K562 (cell line): Measurements from ENCODE around the gene TEAD3. TPM values are rescaled to one million over a fixed set of nuclear protein-coding genes. Genes with fewer than 3 reads are reported as not detected.

ENCODE experiments used
- ADNP ChIP-seq: fragments of 200-800 bp; sonication (Bioruptor generic); IDR thresholded peaks from 2 replicates; pipeline ENCODE4 v1.6.1; 2016; ENCODE audit warnings: missing genetic modification characterization, missing compliant biosample characterization
- BMI1 ChIP-seq: fragments of 150-350 bp; IDR thresholded peaks from 2 replicates; pipeline ENCODE4 v1.6.1; 2014; ENCODE audit warnings: low read length
- GTF2E2 ChIP-seq: fragments of 200-800 bp; sonication (Bioruptor generic); IDR thresholded peaks from 2 replicates; pipeline ENCODE4 v1.6.1; 2016; ENCODE audit warnings: missing genetic modification characterization, missing compliant biosample characterization
- HDAC2 ChIP-seq: fragments of 450-650 bp; IDR thresholded peaks from 2 replicates; pipeline ENCODE4 v1.6.1; 2016; ENCODE audit warnings: mild to moderate bottlenecking
- KDM1A ChIP-seq, 2 experiments: fragments of 450-650 bp; IDR thresholded peaks; 2 replicates each; pipeline ENCODE4 v1.6.1; 2016; ENCODE audit warnings: mild to moderate bottlenecking in 2 of 2
- MCM5 ChIP-seq: fragments of 450-650 bp; IDR thresholded peaks from 2 replicates; pipeline ENCODE4 v1.6.1; 2016; ENCODE audit warnings: low read depth
- NEUROD1 ChIP-seq: fragments of 150-350 bp; IDR thresholded peaks from 2 replicates; pipeline ENCODE4 v1.6.1; 2014; ENCODE audit warnings: borderline replicate concordance, low read length, low read depth; ENCODE audit not compliant: partially characterized antibody
- PHB2 ChIP-seq: fragments of 450-650 bp; IDR thresholded peaks from 2 replicates; pipeline ENCODE4 v1.6.1; 2017; ENCODE audit warnings: low read depth
- PML ChIP-seq: IDR thresholded peaks from 2 replicates; pipeline ENCODE4 v1.6.1; 2012; ENCODE audit warnings: low read length, inconsistent platforms
- RBM25 ChIP-seq: fragments of 200-400 bp; formaldehyde crosslinking; IDR thresholded peaks from 2 replicates; pipeline ENCODE4 v1.6.1; 2018; ENCODE audit warnings: low read length, low read depth, moderate library complexity; ENCODE audit not compliant: severe bottlenecking
- RBM34 ChIP-seq: fragments of 200-400 bp; formaldehyde crosslinking; IDR thresholded peaks from 2 replicates; pipeline ENCODE4 v1.6.1; 2018; ENCODE audit warnings: low read length, borderline replicate concordance; ENCODE audit not compliant: insufficient read depth
- STAT5B ChIP-seq: fragments of 250-450 bp; sonication (Bioruptor Pico); IDR thresholded peaks from 2 replicates; pipeline ENCODE4 v1.8.0; 2021; ENCODE audit warnings: mild to moderate bottlenecking, inconsistent platforms
- TEAD1 ChIP-seq, 2 experiments: fragments of 450-650 bp in 1 of 2; sonication (generic) in 1 of 2; formaldehyde crosslinking; IDR thresholded peaks; 2 replicates each; pipeline versions ENCODE4 v1.4.0 to v1.8.0; 2020 to 2022; ENCODE audit warnings: mild to moderate bottlenecking in 2 of 2, missing genetic modification reagents in 1 of 2
- THRAP3 ChIP-seq: fragments of 450-650 bp; IDR thresholded peaks from 2 replicates; pipeline ENCODE4 v1.6.1; 2016; ENCODE audit warnings: mild to moderate bottlenecking, inconsistent platforms, borderline replicate concordance
- ZNF184 ChIP-seq: sonication (generic); formaldehyde crosslinking; IDR thresholded peaks from 2 replicates; pipeline ENCODE4 v1.5.0; 2020; ENCODE audit warnings: missing genetic modification reagents
- ZSCAN29 ChIP-seq: fragments of 450-650 bp; IDR thresholded peaks from 2 replicates; pipeline ENCODE4 v1.6.1; 2017
- polyA plus RNA-seq, 8 experiments: library from polyadenylated mRNA; depleted of rRNA in 4 of 8; stranded (reverse) in 5 of 8; unstranded in 3 of 8; fragments of >200 nt; fragmentation: Nextera tagmentation in 2 of 8; fragmentation: Illumina TruSeq in 1 of 8; extraction: Ambion mirVana in 2 of 8; extraction: Trizol in 1 of 8; gene quantifications; 2 replicates each; pipeline versions ENCODE4 v1.2.1 to v1.2.3, GENCODE V29; 2011 to 2014; ENCODE audit warnings: inconsistent platforms in 1 of 8, missing spikeins in 1 of 8
- total RNA-seq, 7 experiments: library from RNA; depleted of rRNA in 6 of 7; stranded (reverse); fragments of >200 nt in 6 of 7; fragmentation: Illumina TruSeq in 2 of 7; extraction: Trizol in 2 of 7; gene quantifications; 2 replicates each; pipeline versions ENCODE4 v1.2.1 to v1.2.3, GENCODE V29; 2011 to 2021; ENCODE audit warnings: low replicate concordance in 1 of 7
- TF ChIP-seq, protein P1 (sequence below): sonication (generic); formaldehyde crosslinking; IDR thresholded peaks from 2 replicates; pipeline ENCODE4 v1.8.1; 2023; ENCODE audit warnings: mild to moderate bottlenecking, missing genetic modification reagents

TEAD3 gene
- total and polyA plus RNA-seq, 9 of the 15 experiments (the other 6 are each of a cell fraction or from before 2014, with no cell fraction given): 0.63 to 13.2 (median 3.3) TPM

DNA sequence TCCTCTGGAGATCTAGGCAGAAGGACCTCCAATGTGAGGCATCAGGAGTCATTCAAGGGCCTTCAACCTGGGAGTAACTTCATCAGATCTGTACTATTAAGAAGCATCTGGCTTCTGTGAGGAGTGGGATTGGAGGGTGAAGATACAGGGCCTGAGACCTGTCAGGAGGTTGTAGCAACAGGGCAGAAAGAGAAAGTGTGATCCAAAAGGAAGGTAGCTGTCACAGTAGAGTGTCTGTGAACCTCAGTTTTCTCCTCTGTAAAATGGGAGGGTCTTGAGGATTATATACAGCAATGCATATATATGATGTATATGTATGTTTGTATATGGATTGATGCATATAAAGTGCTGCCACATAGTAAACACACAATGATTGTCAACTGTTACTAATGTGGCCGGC, 31.2 kb downstream of the TEAD3 start (continued):
- TF ChIP-seq STAT5B (CRISPR knock-in tag): no peak
- no peak for TF ChIP-seq TEAD1 (CRISPR knock-in tag; IDR thresholded peaks at IDR 0.05)
- TF ChIP-seq ZSCAN29: no peak
- no peak for TF ChIP-seq THRAP3
- TF ChIP-seq BMI1: no peak
- TF ChIP-seq ZNF184: no peak
- TF ChIP-seq RBM25: peak; percentile 66
- no peak for TF ChIP-seq RBM34
- TF ChIP-seq ADNP (tag): peak; percentile 55; the same call in 1 of the 2 replicates
- 0 out of 2 replicates have a peak, but pooled peaks have one; percentile 24 for TF ChIP-seq HDAC2
- no peak for TF ChIP-seq NEUROD1
- TF ChIP-seq GTF2E2 (tag): no peak
- no peak for TF ChIP-seq PML
- peak in 1 of 2 experiments; percentile 23; a peak in 1 of 4 replicates for TF ChIP-seq KDM1A (IDR thresholded peaks at IDR 0.05)
- no peak for TF ChIP-seq MCM5
- no peak for TF ChIP-seq PHB2
- TF ChIP-seq, protein P1, sequence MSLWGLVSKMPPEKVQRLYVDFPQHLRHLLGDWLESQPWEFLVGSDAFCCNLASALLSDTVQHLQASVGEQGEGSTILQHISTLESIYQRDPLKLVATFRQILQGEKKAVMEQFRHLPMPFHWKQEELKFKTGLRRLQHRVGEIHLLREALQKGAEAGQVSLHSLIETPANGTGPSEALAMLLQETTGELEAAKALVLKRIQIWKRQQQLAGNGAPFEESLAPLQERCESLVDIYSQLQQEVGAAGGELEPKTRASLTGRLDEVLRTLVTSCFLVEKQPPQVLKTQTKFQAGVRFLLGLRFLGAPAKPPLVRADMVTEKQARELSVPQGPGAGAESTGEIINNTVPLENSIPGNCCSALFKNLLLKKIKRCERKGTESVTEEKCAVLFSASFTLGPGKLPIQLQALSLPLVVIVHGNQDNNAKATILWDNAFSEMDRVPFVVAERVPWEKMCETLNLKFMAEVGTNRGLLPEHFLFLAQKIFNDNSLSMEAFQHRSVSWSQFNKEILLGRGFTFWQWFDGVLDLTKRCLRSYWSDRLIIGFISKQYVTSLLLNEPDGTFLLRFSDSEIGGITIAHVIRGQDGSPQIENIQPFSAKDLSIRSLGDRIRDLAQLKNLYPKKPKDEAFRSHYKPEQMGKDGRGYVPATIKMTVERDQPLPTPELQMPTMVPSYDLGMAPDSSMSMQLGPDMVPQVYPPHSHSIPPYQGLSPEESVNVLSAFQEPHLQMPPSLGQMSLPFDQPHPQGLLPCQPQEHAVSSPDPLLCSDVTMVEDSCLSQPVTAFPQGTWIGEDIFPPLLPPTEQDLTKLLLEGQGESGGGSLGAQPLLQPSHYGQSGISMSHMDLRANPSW (CRISPR knock-in tag): no peak
- TF ChIP-seq, all 486 proteins: peak for 5
